ENCODE measurements around the gene POLR1C. TPM values are rescaled to one million over a fixed set of nuclear protein-coding genes. Genes with fewer than 3 reads are reported as not detected.

POLR1C gene
- total and polyA plus RNA-seq, 4 donors: 10.8 to 24.3 (median 19.0) TPM

GRCh38 chr6:43509984-43510826 lies 6.7 kb upstream of the POLR1C start, which contains the start of gene LRRC73 (continued):
- TF ChIP-seq ZBTB33 (IDR thresholded peaks at IDR 0.05) (no peak), TAF1 (conservative IDR thresholded peaks at IDR 0.05) (no peak)

- Histone ChIP-seq H3K36me3 (ENCODE audit: control insufficient read depth in 4 of 4, insufficient read depth in 3 of 4, low read depth in 1 of 4, low read length in 3 of 4) (peaks cover 2 to 27% (median 17%) of the 10 kb centered on the region in 4 donors), H3K9ac (ENCODE audit: low read depth in 1 of 2, low read length in 2 of 2) (no peak overlapping the region), H3K4me1 (ENCODE audit: control insufficient read depth in 4 of 4, insufficient read depth in 4 of 4, low read length in 3 of 4) (peaks cover 6 to 19% (median 13%) of the 10 kb centered on the region in 4 donors)
Measured at GRCh38 chr6:43510827-43511163, 6.1 kb upstream of the POLR1C start.

DNA sequence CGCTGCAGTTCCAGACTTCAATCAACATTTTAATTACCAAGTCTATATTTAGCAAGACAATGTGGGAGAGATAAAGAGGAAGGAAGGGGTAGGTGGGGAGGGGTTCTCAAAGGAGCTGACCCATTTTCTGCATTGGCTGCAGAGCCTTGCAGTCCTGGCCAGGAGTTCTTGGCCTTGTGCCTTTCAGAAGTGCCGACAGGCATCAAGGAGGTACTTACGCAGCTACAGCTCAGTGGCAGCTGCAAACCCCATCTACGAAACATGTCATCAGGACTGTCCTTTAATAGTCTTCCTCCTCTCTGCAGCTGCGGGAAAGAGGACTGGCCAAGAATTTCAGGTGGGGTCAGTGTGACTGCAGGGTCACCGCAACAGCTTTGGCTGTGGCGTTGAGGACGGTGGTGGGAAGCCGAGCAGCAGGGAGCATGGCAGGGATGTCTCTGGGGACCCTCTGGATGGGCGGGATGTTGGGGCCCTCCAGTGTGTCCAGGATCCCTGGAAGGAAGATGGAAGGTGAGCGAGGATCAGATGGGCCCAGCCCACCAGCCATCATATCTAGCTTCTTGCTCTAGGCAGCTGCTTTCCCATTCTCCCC lies 5.0 kb upstream of the POLR1C start:
- no peak for DNase-seq (ENCODE audit: low spot score)
- no peak overlapping the region for H3K4me3 ChIP-seq (ENCODE audit: low read depth in 1 of 3, low read length in 3 of 3)
- peaks cover 8 to 24% (median 18%) of the 10 kb centered on the region in 4 donors for H3K4me1 ChIP-seq (ENCODE audit: control insufficient read depth in 4 of 4, insufficient read depth in 4 of 4, low read length in 3 of 4)
- peaks cover 2 to 26% (median 17%) of the 10 kb centered on the region in 4 donors for H3K36me3 ChIP-seq (ENCODE audit: control insufficient read depth in 4 of 4, insufficient read depth in 3 of 4, low read depth in 1 of 4, low read length in 3 of 4)
- H3K9me3 ChIP-seq (ENCODE audit: control insufficient read depth in 4 of 4, low read length in 3 of 4): no peaks in the 10 kb centered on the region
- no peak overlapping the region for H3K27ac ChIP-seq (ENCODE audit: low read depth in 1 of 2, low read length in 2 of 2)
- TF ChIP-seq RAD21 (IDR thresholded peaks at IDR 0.05): no peak
- TF ChIP-seq YY1 (IDR thresholded peaks at IDR 0.05): no peak
- no peak for TF ChIP-seq SP1 (IDR thresholded peaks at IDR 0.05)
- TF ChIP-seq HNF4A (conservative IDR thresholded peaks at IDR 0.05): no peak
- TF ChIP-seq FOXA2 (IDR thresholded peaks at IDR 0.05): no peak
- no peak for TF ChIP-seq HNF4G (IDR thresholded peaks at IDR 0.05)
- TF ChIP-seq, protein P1, sequence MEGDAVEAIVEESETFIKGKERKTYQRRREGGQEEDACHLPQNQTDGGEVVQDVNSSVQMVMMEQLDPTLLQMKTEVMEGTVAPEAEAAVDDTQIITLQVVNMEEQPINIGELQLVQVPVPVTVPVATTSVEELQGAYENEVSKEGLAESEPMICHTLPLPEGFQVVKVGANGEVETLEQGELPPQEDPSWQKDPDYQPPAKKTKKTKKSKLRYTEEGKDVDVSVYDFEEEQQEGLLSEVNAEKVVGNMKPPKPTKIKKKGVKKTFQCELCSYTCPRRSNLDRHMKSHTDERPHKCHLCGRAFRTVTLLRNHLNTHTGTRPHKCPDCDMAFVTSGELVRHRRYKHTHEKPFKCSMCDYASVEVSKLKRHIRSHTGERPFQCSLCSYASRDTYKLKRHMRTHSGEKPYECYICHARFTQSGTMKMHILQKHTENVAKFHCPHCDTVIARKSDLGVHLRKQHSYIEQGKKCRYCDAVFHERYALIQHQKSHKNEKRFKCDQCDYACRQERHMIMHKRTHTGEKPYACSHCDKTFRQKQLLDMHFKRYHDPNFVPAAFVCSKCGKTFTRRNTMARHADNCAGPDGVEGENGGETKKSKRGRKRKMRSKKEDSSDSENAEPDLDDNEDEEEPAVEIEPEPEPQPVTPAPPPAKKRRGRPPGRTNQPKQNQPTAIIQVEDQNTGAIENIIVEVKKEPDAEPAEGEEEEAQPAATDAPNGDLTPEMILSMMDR (IDR thresholded peaks at IDR 0.05; ENCODE audit: low read depth, low read length, missing input control): no peak
- TF ChIP-seq REST (IDR thresholded peaks at IDR 0.05): no peak
- no peak for TF ChIP-seq EGR1 (IDR thresholded peaks at IDR 0.05; ENCODE audit: low read depth in 2 of 2)
- TF ChIP-seq, protein P2, sequence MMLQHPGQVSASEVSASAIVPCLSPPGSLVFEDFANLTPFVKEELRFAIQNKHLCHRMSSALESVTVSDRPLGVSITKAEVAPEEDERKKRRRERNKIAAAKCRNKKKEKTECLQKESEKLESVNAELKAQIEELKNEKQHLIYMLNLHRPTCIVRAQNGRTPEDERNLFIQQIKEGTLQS (IDR thresholded peaks at IDR 0.05): no peak
- no peak for TF ChIP-seq NR2F2 (IDR thresholded peaks at IDR 0.05)
- TF ChIP-seq RXRA (IDR thresholded peaks at IDR 0.05): no peak
- no peak for TF ChIP-seq TAF1 (conservative IDR thresholded peaks at IDR 0.05)
- no peak for TF ChIP-seq GABPA (IDR thresholded peaks at IDR 0.05 in 1 of 2, conservative IDR thresholded peaks at IDR 0.05 in 1 of 2)
- TF ChIP-seq JUND (IDR thresholded peaks at IDR 0.05): no peak
- no peak for TF ChIP-seq FOXA1 (IDR thresholded peaks at IDR 0.05)
- H3K9ac ChIP-seq (ENCODE audit: low read depth in 1 of 2, low read length in 2 of 2): no peak overlapping the region
- WGBS: 92% methylated on average over 11 of the region's 11 CpGs
- peaks cover 0 to 3% (median 0%) of the 10 kb centered on the region in 4 donors for H3K27me3 ChIP-seq (ENCODE audit: control insufficient read depth in 4 of 4, insufficient read depth in 4 of 4, low read length in 3 of 4)

More at GRCh38 chr6:43510827-43511163, 6.1 kb upstream of the POLR1C start:
- no peak for DNase-seq (ENCODE audit: low spot score)
- peaks cover 0 to 3% (median 0%) of the 10 kb centered on the region in 4 donors for H3K27me3 ChIP-seq (ENCODE audit: control insufficient read depth in 4 of 4, insufficient read depth in 4 of 4, low read length in 3 of 4)
- H3K9me3 ChIP-seq (ENCODE audit: control insufficient read depth in 4 of 4, low read length in 3 of 4): no peaks in the 10 kb centered on the region
- H3K4me3 ChIP-seq (ENCODE audit: low read depth in 1 of 3, low read length in 3 of 3): peak overlapping the region in 1 of 3 donors; percentile 71
- WGBS: 78% methylated on average over 10 of the region's 10 CpGs
- TF ChIP-seq SP1 (IDR thresholded peaks at IDR 0.05): no peak
- TF ChIP-seq, protein P1 (IDR thresholded peaks at IDR 0.05; ENCODE audit: low read depth, low read length, missing input control): no peak
- peak; percentile 3 for TF ChIP-seq YY1 (IDR thresholded peaks at IDR 0.05)
- H3K27ac ChIP-seq (ENCODE audit: low read depth in 1 of 2, low read length in 2 of 2): no peak overlapping the region

All from liver (tissue), 9 donors.